GM15510 (cell line): ENCODE measurements around the gene AGAP1.

Source experiments
- POLR2A ChIP-seq: IDR thresholded peaks from 3 replicates; pipeline ENCODE4 v1.6.1; 2011; ENCODE audit warnings: borderline replicate concordance; ENCODE audit not compliant: insufficient read length; ENCODE audit errors: extremely low read depth

Gene AGAP1

GRCh38 chr2:236136538-236136937 is 642.7 kb downstream of the AGAP1 start:
- no peak for TF ChIP-seq POLR2A

- TF ChIP-seq POLR2A = no peak
Measured at GRCh38 chr2:236137066-236137465, 643.2 kb downstream of the AGAP1 start.

- no peak for TF ChIP-seq POLR2A
Measured at GRCh38 chr2:236143811-236144210, 650.0 kb downstream of the AGAP1 start.

GRCh38 chr2:236146436-236146835 is 652.6 kb downstream of the AGAP1 start:
- TF ChIP-seq POLR2A = no peak

- no peak for TF ChIP-seq POLR2A
Measured at GRCh38 chr2:236155406-236155805, 661.6 kb downstream of the AGAP1 start.

- TF ChIP-seq POLR2A = no peak
Measured at GRCh38 chr2:236156095-236156859, 662.4 kb downstream of the AGAP1 start.

- no peak for TF ChIP-seq POLR2A
Measured at GRCh38 chr2:236156860-236157194, 663.0 kb downstream of the AGAP1 start.

GRCh38 chr2:236157366-236157765 is 663.5 kb downstream of the AGAP1 start:
- no peak for TF ChIP-seq POLR2A

- TF ChIP-seq POLR2A = no peak
Measured at GRCh38 chr2:236157815-236158498, 664.1 kb downstream of the AGAP1 start.

- TF ChIP-seq POLR2A = no peak
Measured at GRCh38 chr2:236158969-236159777, 665.3 kb downstream of the AGAP1 start.

- no peak for TF ChIP-seq POLR2A
Measured at GRCh38 chr2:236159778-236160170, 665.9 kb downstream of the AGAP1 start.

- no peak for TF ChIP-seq POLR2A
Measured at GRCh38 chr2:236160366-236161081, 666.7 kb downstream of the AGAP1 start.

GRCh38 chr2:236161082-236161462 is 667.2 kb downstream of the AGAP1 start:
- no peak for TF ChIP-seq POLR2A

GRCh38 chr2:236161531-236161930 is 667.7 kb downstream of the AGAP1 start:
- no peak for TF ChIP-seq POLR2A

GRCh38 chr2:236162031-236162845 is 668.4 kb downstream of the AGAP1 start:
- TF ChIP-seq POLR2A = no peak

GRCh38 chr2:236162882-236163470 is 669.1 kb downstream of the AGAP1 start:
- no peak for TF ChIP-seq POLR2A
